ENCODE results near the gene NDUFS2. TPM values are rescaled to one million over a fixed set of nuclear protein-coding genes. Genes with fewer than 3 reads are reported as not detected.

Gene NDUFS2
- 109 and 222 TPM in 2 replicates for total RNA-seq

GRCh38 chr1:161201836-161202712 lies at the start of gene NDUFS2:
Gene NDUFS2, plus strand, starts transcription at chr1:161202367. Its CDS starts 19 bp downstream, at chr1:161202386.

GRCh38 chr1:161153682-161154337 lies 48.4 kb upstream of the NDUFS2 start, which contains the start of gene UFC1:
Gene UFC1, plus strand, starts transcription at chr1:161153978. Its CDS starts 20 bp downstream, at chr1:161153998.

GRCh38 chr1:161159087-161159912 lies 42.9 kb upstream of the NDUFS2 start, which contains the start of gene USP21:
Gene USP21, plus strand, starts transcription at chr1:161159500. Its CDS starts 1,141 bp downstream, at chr1:161160641.

GRCh38 chr1:161165742-161166668 lies 36.2 kb upstream of the NDUFS2 start, which contains the start of gene PPOX:
Gene PPOX, plus strand, starts transcription at chr1:161166426. Its CDS starts 422 bp downstream, at chr1:161166848.

GRCh38 chr1:161177112-161177935 lies 24.8 kb upstream of the NDUFS2 start, which contains the start of gene B4GALT3:
Gene B4GALT3, minus strand, starts transcription at chr1:161177507. Its CDS starts 1,447 bp downstream, at chr1:161176060.

GRCh38 chr1:161198897-161199431 lies 3.2 kb upstream of the NDUFS2 start, which contains the start of gene ADAMTS4:
Gene ADAMTS4, minus strand, starts transcription at chr1:161199054. Its CDS starts 427 bp downstream, at chr1:161198627.

GRCh38 chr1:161215076-161215475 lies 12.9 kb downstream of the NDUFS2 start, which contains the start of gene FCER1G:
Gene FCER1G, plus strand, starts transcription at chr1:161215295. Its CDS starts 27 bp downstream, at chr1:161215322.

GRCh38 chr1:161225534-161226319 lies 23.6 kb downstream of the NDUFS2 start, which contains the start of gene TOMM40L:
Gene TOMM40L, plus strand, starts transcription at chr1:161226060. Its CDS starts 430 bp downstream, at chr1:161226490.

GRCh38 chr1:161238039-161238473 lies 35.9 kb downstream of the NDUFS2 start, which contains the start of gene NR1I3:
Gene NR1I3, minus strand, starts transcription at chr1:161238203. Its CDS starts 1,638 bp downstream, at chr1:161236565.

GRCh38 chr1:161258439-161259344 lies 56.5 kb downstream of the NDUFS2 start, which contains the start of gene PCP4L1:
Gene PCP4L1, plus strand, starts transcription at chr1:161258745. Its CDS starts 230 bp downstream, at chr1:161258975.

Other genes starting within 250 kb of the NDUFS2 start
- gene ITLN2, start 247.6 kb upstream of the NDUFS2 start, total RNA-seq: not detected in 2 replicates
- gene F11R, start 181.2 kb upstream of the NDUFS2 start, total RNA-seq: 7.0 and 19.7 TPM in 2 replicates
- 14.4 and 14.6 TPM in 2 replicates for gene TSTD1, start 163.4 kb upstream of the NDUFS2 start, total RNA-seq
- 26.8 and 27.8 TPM in 2 replicates for gene USF1, start 156.4 kb upstream of the NDUFS2 start, total RNA-seq
- not detected in 2 replicates for gene ARHGAP30, start 132.5 kb upstream of the NDUFS2 start, total RNA-seq
- gene NECTIN4, start 112.8 kb upstream of the NDUFS2 start, total RNA-seq: 0.65 and 0.72 TPM in 2 replicates
- 0.96 and 1.0 TPM in 2 replicates for gene KLHDC9, start 104.0 kb upstream of the NDUFS2 start, total RNA-seq
- 32.3 and 71.8 TPM in 2 replicates for gene PFDN2, start 84.3 kb upstream of the NDUFS2 start, total RNA-seq
- 35.5 and 44.5 TPM in 2 replicates for gene NIT1, start 84.3 kb upstream of the NDUFS2 start, total RNA-seq
- 22.4 and 25.6 TPM in 2 replicates for gene DEDD, start 69.7 kb upstream of the NDUFS2 start, total RNA-seq
- 52.1 and 70.3 TPM in 2 replicates for gene UFC1, start 48.4 kb upstream of the NDUFS2 start, total RNA-seq
- 12.3 and 24.3 TPM in 2 replicates for gene USP21, start 42.9 kb upstream of the NDUFS2 start, total RNA-seq
- gene PPOX, start 35.9 kb upstream of the NDUFS2 start, total RNA-seq: 10.9 and 12.7 TPM in 2 replicates
- 30.5 and 33.3 TPM in 2 replicates for gene B4GALT3, start 24.9 kb upstream of the NDUFS2 start, total RNA-seq
- gene ADAMTS4, start 3.3 kb upstream of the NDUFS2 start, total RNA-seq: 7.4 and 11.0 TPM in 2 replicates
- 0.26 and 6.1 TPM in 2 replicates for gene FCER1G, start 12.9 kb downstream of the NDUFS2 start, total RNA-seq
- gene APOA2, start 21.3 kb downstream of the NDUFS2 start, total RNA-seq: not detected in 2 replicates
- gene TOMM40L, start 23.7 kb downstream of the NDUFS2 start, total RNA-seq: 12.1 and 12.7 TPM in 2 replicates
- gene NR1I3, start 35.8 kb downstream of the NDUFS2 start, total RNA-seq: not detected in 2 replicates
- gene PCP4L1, start 56.4 kb downstream of the NDUFS2 start, total RNA-seq: not detected in 2 replicates
- 1.4 and 2.1 TPM in 2 replicates for gene MPZ, start 107.6 kb downstream of the NDUFS2 start, total RNA-seq
- gene SDHC, start 112.0 kb downstream of the NDUFS2 start, total RNA-seq: 27.5 and 52.1 TPM in 2 replicates
- gene CFAP126, start 165.5 kb downstream of the NDUFS2 start, total RNA-seq: not detected in 2 replicates

All from epithelial cell of alveolus of lung (primary cell).